GM12878 (cell line): ENCODE data around the gene CD48. TPM values are rescaled to one million over a fixed set of nuclear protein-coding genes. Genes with fewer than 3 reads are reported as not detected.

Experiments
- CBX3 ChIP-seq: fragments of 200-600 bp; sonication (generic); IDR thresholded peaks from 2 replicates; pipeline ENCODE4 v1.6.1; 2016; ENCODE audit warnings: low read depth, borderline replicate concordance
- CBX5 ChIP-seq: sonication (generic); IDR thresholded peaks from 2 replicates; pipeline ENCODE4 v1.6.1; 2016; ENCODE audit warnings: low read depth, moderate library complexity, mild to moderate bottlenecking, inconsistent platforms
- CHD1 ChIP-seq: IDR thresholded peaks from 2 replicates; pipeline ENCODE4 v1.6.1; 2012; ENCODE audit warnings: low read depth, low read length, improper control_type of control experiment
- CHD4 ChIP-seq: fragments of 200-600 bp; sonication (generic); IDR thresholded peaks from 2 replicates; pipeline ENCODE4 v1.6.1; 2016; ENCODE audit warnings: mild to moderate bottlenecking
- E2F4 ChIP-seq: IDR thresholded peaks from 2 replicates; pipeline ENCODE4 v1.6.1; 2012; ENCODE audit warnings: low read depth, low read length, improper control_type of control experiment
- HDGF ChIP-seq: fragments of 450-650 bp; IDR thresholded peaks from 2 replicates; pipeline ENCODE4 v1.6.1; 2016; ENCODE audit warnings: antibody characterized with exemption
- IRF4 ChIP-seq: IDR thresholded peaks from 2 replicates; pipeline ENCODE4 v1.6.1; 2011; ENCODE audit warnings: low read depth, low read length
- JUNB ChIP-seq: IDR thresholded peaks from 2 replicates; pipeline ENCODE4 v1.6.1; 2016; ENCODE audit warnings: antibody characterized with exemption, mild to moderate bottlenecking
- JUND ChIP-seq: IDR thresholded peaks from 2 replicates; pipeline ENCODE4 v1.6.1; 2012; ENCODE audit warnings: low read depth, mild to moderate bottlenecking, low read length, improper control_type of control experiment, moderate library complexity
- LARP7 ChIP-seq: fragments of 450-650 bp; IDR thresholded peaks from 2 replicates; pipeline ENCODE4 v1.6.1; 2017; ENCODE audit warnings: mild to moderate bottlenecking
- NBN ChIP-seq: fragments of 450-650 bp; IDR thresholded peaks from 2 replicates; pipeline ENCODE4 v1.6.1; 2016
- PBX3 ChIP-seq: IDR thresholded peaks from 2 replicates; pipeline ENCODE4 v1.6.1; 2011; ENCODE audit warnings: mild to moderate bottlenecking, low read depth, low read length, moderate library complexity; ENCODE audit not compliant: insufficient replicate concordance
- PML ChIP-seq: IDR thresholded peaks from 2 replicates; pipeline ENCODE4 v1.6.1; 2012; ENCODE audit warnings: low read length, inconsistent platforms
- RAD51 ChIP-seq: fragments of 450-650 bp; IDR thresholded peaks from 2 replicates; pipeline ENCODE4 v1.6.1; 2016; ENCODE audit warnings: moderate library complexity, mild to moderate bottlenecking, inconsistent platforms
- RCOR1 ChIP-seq: conservative IDR thresholded peaks from 2 replicates; pipeline ENCODE4 v1.6.1; 2012; ENCODE audit warnings: low read depth, low read length, improper control_type of control experiment
- SIN3A ChIP-seq: IDR thresholded peaks from 2 replicates; pipeline ENCODE4 v1.6.1; 2012; ENCODE audit warnings: low read depth, low read length, improper control_type of control experiment
- SMAD5 ChIP-seq: IDR thresholded peaks from 2 replicates; pipeline ENCODE4 v1.6.1; 2016; ENCODE audit warnings: antibody characterized with exemption, low read depth
- SMC3 ChIP-seq: IDR thresholded peaks from 2 replicates; pipeline ENCODE4 v1.6.1; 2011; ENCODE audit warnings: low read length, improper control_type of control experiment, borderline replicate concordance
- SRF ChIP-seq, 2 experiments: IDR thresholded peaks; 2 replicates each; pipeline ENCODE4 v1.6.1; 2011; ENCODE audit warnings: low read depth in 2 of 2, low read length in 2 of 2, mild to moderate bottlenecking in 1 of 2, moderate library complexity in 1 of 2
- SUZ12 ChIP-seq: fragments of 200-600 bp; sonication (generic); IDR thresholded peaks from one replicate; pipeline ENCODE4 v1.6.1; 2018; ENCODE audit warnings: antibody characterized with exemption, mild to moderate bottlenecking; ENCODE audit not compliant: unreplicated experiment
- ZNF207 ChIP-seq: fragments of 450-650 bp; IDR thresholded peaks from 2 replicates; pipeline ENCODE4 v1.6.1; 2014; ENCODE audit warnings: antibody characterized with exemption, mild to moderate bottlenecking, borderline replicate concordance
- polyA plus RNA-seq, 11 experiments: library from polyadenylated mRNA; depleted of rRNA in 4 of 11; unstranded in 6 of 11; stranded (reverse) in 5 of 11; fragments of >200 nt; fragmentation: Nextera tagmentation in 4 of 11; fragmentation: Illumina TruSeq in 1 of 11; extraction: Ambion mirVana in 4 of 11; extraction: Trizol in 1 of 11; gene quantifications; 1 replicate in 1 of 11; 2 replicates in 10 of 11; pipeline versions ENCODE4 v1.2.1 to v1.2.3, GENCODE V29; 2011 to 2016; ENCODE audit warnings: inconsistent platforms in 2 of 11, missing spikeins in 2 of 11, low read depth in 1 of 11
- total RNA-seq, 4 experiments: library from RNA; depleted of rRNA in 3 of 4; stranded (reverse); fragments of >200 nt in 3 of 4; fragmentation: Illumina TruSeq in 1 of 4; extraction: Trizol in 1 of 4; gene quantifications; 2 replicates each; pipeline versions ENCODE4 v1.2.1 to v1.2.3, GENCODE V29; 2013 to 2021
- TF ChIP-seq, protein P1 (sequence below): fragments of 450-650 bp; IDR thresholded peaks from 2 replicates; pipeline ENCODE4 v1.6.1; 2016; ENCODE audit warnings: mild to moderate bottlenecking
- TF ChIP-seq, protein P2 (sequence below): fragments of 450-650 bp; formaldehyde crosslinking; IDR thresholded peaks from 2 replicates; pipeline ENCODE4 v1.5.0; 2022; ENCODE audit warnings: mild to moderate bottlenecking, missing genetic modification characterization
- TF ChIP-seq, protein P3 (sequence below): fragments of 450-650 bp; IDR thresholded peaks from 2 replicates; pipeline ENCODE4 v1.6.1; 2016; ENCODE audit warnings: mild to moderate bottlenecking

CD48 gene
- total and polyA plus RNA-seq, 10 of the 15 experiments (the other 5 are each of a cell fraction or from before 2014, with no cell fraction given) = 302 to 1,315 (median 430) TPM

- TF ChIP-seq PML (peak; percentile 61), RCOR1 (no peak), IRF4 (no peak), SIN3A (no peak), JUND (no peak), CHD1 (peak; percentile 64; the same call in 1 of the 2 replicates), PBX3 (no peak), SMC3 (no peak), CHD4 (no peak), NBN (no peak), ZNF207 (no peak), CBX5 (no peak), SMAD5 (no peak), HDGF (no peak), LARP7 (0 out of 2 replicates have a peak, but pooled peaks have one; percentile 23), SRF (IDR thresholded peaks at IDR 0.05; ENCODE audit: low read depth in 2 of 2, low read length in 2 of 2) (no peak), E2F4 (no peak), JUNB (no peak), RAD51 (no peak), SUZ12 (no peak), CBX3 (no peak)
- TF ChIP-seq, protein P1, sequence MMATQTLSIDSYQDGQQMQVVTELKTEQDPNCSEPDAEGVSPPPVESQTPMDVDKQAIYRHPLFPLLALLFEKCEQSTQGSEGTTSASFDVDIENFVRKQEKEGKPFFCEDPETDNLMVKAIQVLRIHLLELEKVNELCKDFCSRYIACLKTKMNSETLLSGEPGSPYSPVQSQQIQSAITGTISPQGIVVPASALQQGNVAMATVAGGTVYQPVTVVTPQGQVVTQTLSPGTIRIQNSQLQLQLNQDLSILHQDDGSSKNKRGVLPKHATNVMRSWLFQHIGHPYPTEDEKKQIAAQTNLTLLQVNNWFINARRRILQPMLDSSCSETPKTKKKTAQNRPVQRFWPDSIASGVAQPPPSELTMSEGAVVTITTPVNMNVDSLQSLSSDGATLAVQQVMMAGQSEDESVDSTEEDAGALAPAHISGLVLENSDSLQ = peak; percentile 28; the same call in 1 of the 2 replicates
- TF ChIP-seq, protein P2, sequence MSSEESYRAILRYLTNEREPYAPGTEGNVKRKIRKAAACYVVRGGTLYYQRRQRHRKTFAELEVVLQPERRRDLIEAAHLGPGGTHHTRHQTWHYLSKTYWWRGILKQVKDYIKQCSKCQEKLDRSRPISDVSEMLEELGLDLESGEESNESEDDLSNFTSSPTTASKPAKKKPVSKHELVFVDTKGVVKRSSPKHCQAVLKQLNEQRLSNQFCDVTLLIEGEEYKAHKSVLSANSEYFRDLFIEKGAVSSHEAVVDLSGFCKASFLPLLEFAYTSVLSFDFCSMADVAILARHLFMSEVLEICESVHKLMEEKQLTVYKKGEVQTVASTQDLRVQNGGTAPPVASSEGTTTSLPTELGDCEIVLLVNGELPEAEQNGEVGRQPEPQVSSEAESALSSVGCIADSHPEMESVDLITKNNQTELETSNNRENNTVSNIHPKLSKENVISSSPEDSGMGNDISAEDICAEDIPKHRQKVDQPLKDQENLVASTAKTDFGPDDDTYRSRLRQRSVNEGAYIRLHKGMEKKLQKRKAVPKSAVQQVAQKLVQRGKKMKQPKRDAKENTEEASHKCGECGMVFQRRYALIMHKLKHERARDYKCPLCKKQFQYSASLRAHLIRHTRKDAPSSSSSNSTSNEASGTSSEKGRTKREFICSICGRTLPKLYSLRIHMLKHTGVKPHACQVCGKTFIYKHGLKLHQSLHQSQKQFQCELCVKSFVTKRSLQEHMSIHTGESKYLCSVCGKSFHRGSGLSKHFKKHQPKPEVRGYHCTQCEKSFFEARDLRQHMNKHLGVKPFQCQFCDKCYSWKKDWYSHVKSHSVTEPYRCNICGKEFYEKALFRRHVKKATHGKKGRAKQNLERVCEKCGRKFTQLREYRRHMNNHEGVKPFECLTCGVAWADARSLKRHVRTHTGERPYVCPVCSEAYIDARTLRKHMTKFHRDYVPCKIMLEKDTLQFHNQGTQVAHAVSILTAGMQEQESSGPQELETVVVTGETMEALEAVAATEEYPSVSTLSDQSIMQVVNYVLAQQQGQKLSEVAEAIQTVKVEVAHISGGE (CRISPR knock-in tag) = no peak
- TF ChIP-seq, protein P3, sequence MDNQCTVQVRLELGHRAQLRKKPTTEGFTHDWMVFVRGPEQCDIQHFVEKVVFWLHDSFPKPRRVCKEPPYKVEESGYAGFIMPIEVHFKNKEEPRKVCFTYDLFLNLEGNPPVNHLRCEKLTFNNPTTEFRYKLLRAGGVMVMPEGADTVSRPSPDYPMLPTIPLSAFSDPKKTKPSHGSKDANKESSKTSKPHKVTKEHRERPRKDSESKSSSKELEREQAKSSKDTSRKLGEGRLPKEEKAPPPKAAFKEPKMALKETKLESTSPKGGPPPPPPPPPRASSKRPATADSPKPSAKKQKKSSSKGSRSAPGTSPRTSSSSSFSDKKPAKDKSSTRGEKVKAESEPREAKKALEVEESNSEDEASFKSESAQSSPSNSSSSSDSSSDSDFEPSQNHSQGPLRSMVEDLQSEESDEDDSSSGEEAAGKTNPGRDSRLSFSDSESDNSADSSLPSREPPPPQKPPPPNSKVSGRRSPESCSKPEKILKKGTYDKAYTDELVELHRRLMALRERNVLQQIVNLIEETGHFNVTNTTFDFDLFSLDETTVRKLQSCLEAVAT = 0 out of 2 replicates have a peak, but pooled peaks have one; percentile 40
Observed at GRCh38 chr1:160644399-160644798, 67.2 kb downstream of the CD48 start (continued).
